T-helper 9 cell (primary cell): ENCODE data around the gene ZFAND3.

Experiments
- DNase-seq: peaks from one replicate; pipeline ENCODE4 v3.0.0-alpha.2; 2020

Gene ZFAND3

GRCh38 chr6:38159596-38159995, 340.1 kb downstream of the ZFAND3 start:
- DNase-seq: no peak

- DNase-seq: no peak
These were observed 341.3 kb downstream of the ZFAND3 start for GRCh38 chr6:38160831-38161230.

GRCh38 chr6:38161331-38161730, 341.8 kb downstream of the ZFAND3 start:
- no peak for DNase-seq

GRCh38 chr6:38161754-38162492, 342.4 kb downstream of the ZFAND3 start:
- no peak for DNase-seq

GRCh38 chr6:38162493-38163185, 343.1 kb downstream of the ZFAND3 start:
- no peak for DNase-seq

- no peak for DNase-seq
These were observed 343.9 kb downstream of the ZFAND3 start for GRCh38 chr6:38163186-38164130.

GRCh38 chr6:38164131-38164481, 344.6 kb downstream of the ZFAND3 start:
- DNase-seq: no peak

GRCh38 chr6:38164671-38165108, 345.2 kb downstream of the ZFAND3 start:
- no peak for DNase-seq

- no peak for DNase-seq
These were observed 347.1 kb downstream of the ZFAND3 start for GRCh38 chr6:38166411-38167240.

GRCh38 chr6:38167598-38167997, 348.1 kb downstream of the ZFAND3 start:
- no peak for DNase-seq

GRCh38 chr6:38168126-38168525, 348.6 kb downstream of the ZFAND3 start:
- no peak for DNase-seq

GRCh38 chr6:38168699-38169098, 349.2 kb downstream of the ZFAND3 start:
- DNase-seq: no peak

- no peak for DNase-seq
These were observed 349.9 kb downstream of the ZFAND3 start for GRCh38 chr6:38169221-38169976.

- no peak for DNase-seq
These were observed 350.5 kb downstream of the ZFAND3 start for GRCh38 chr6:38169977-38170526.

- no peak for DNase-seq
These were observed 351.3 kb downstream of the ZFAND3 start for GRCh38 chr6:38170666-38171355.

GRCh38 chr6:38171997-38172738, 352.6 kb downstream of the ZFAND3 start:
- no peak for DNase-seq

GRCh38 chr6:38172739-38173410, 353.3 kb downstream of the ZFAND3 start:
- DNase-seq: no peak

GRCh38 chr6:38173909-38174308, 354.4 kb downstream of the ZFAND3 start:
- DNase-seq: no peak

GRCh38 chr6:38174315-38174714, 354.8 kb downstream of the ZFAND3 start:
- DNase-seq: no peak
